Gastroesophageal sphincter (tissue), 4 donors: ENCODE measurements around the gene MCRIP2. TPM values are rescaled to one million over a fixed set of nuclear protein-coding genes. Genes with fewer than 3 reads are reported as not detected.

Experiments
- ATAC-seq: fragments of 150-250 bp; one replicate; pipeline ENCODE4 v1.9.1; 2016; ENCODE audit warnings: mild to moderate bottlenecking, moderate library complexity
- H3K27ac ChIP-seq, 4 donors: fragments of 200-600 bp; sonication (generic) in 3 of 4; 1 replicate in 3 of 4; 2 replicates in 1 of 4; pipeline ENCODE4 v1.5.1; 2016 to 2019
- H3K27me3 ChIP-seq: fragments of 200-600 bp; sonication (generic); one replicate; pipeline ENCODE4 v1.5.1; 2019
- H3K36me3 ChIP-seq, 2 donors: fragments of 200-600 bp; sonication (generic); one replicate each; pipeline ENCODE4 v1.5.1; 2019; ENCODE audit warnings: control low read depth in 1 of 2
- H3K4me1 ChIP-seq, 3 donors: fragments of 200-600 bp; sonication (generic); 1 replicate in 2 of 3; 2 replicates in 1 of 3; pipeline ENCODE4 v1.5.1; 2016 to 2019; ENCODE audit warnings: control low read depth in 2 of 3
- H3K4me3 ChIP-seq, 2 donors: fragments of 200-600 bp; sonication (generic); one replicate each; pipeline ENCODE4 v1.5.1; 2019; ENCODE audit warnings: mild to moderate bottlenecking in 1 of 2, moderate library complexity in 1 of 2
- H3K9me3 ChIP-seq, 3 donors: fragments of 200-600 bp; sonication (generic); one replicate each; pipeline ENCODE4 v1.5.1; 2017 to 2019; ENCODE audit warnings: control low read depth in 2 of 3
- CTCF ChIP-seq, 4 experiments: fragments of 200-600 bp in 2 of 4; fragments of 450-650 bp in 2 of 4; sonication (generic) in 1 of 4; IDR thresholded peaks; one replicate each; pipeline ENCODE4 v1.5.1; 2017 to 2019; ENCODE audit warnings: antibody characterized with exemption in 4 of 4, mild to moderate bottlenecking in 2 of 4, moderate library complexity in 2 of 4
- EP300 ChIP-seq: sonication (generic); formaldehyde crosslinking; IDR thresholded peaks from one replicate; pipeline ENCODE4 v1.6.1; 2017; ENCODE audit warnings: antibody characterized with exemption, mild to moderate bottlenecking
- POLR2A ChIP-seq, 2 donors: fragments of 450-650 bp; IDR thresholded peaks; one replicate each; pipeline ENCODE4 v1.6.1; 2017; ENCODE audit warnings: antibody characterized with exemption in 2 of 2, mild to moderate bottlenecking in 2 of 2, moderate library complexity in 1 of 2
- POLR2AphosphoS5 ChIP-seq: sonication (generic); formaldehyde crosslinking; IDR thresholded peaks from one replicate; pipeline ENCODE4 v1.6.1; 2017; ENCODE audit warnings: antibody characterized with exemption
- WGBS, 2 donors: methylation state at CpG; one replicate each; pipeline ENCODE4 v1.1.5; 2018; ENCODE audit warnings: low coverage in 1 of 2; 5-methylcytosine and 5-hydroxymethylcytosine counted together
- total RNA-seq, 4 donors: library from RNA; depleted of rRNA; stranded (reverse); fragments of >200 nt; gene quantifications; one replicate each; pipeline ENCODE4 v1.1.0, GENCODE V29; 2016

MCRIP2 gene
- total RNA-seq, 4 donors from 2014 or later, result 25.4 to 70.0 (median 51.9) TPM

- Histone ChIP-seq H3K4me1 (peaks cover 0 to 28% (median 16%) of the 10 kb centered on the region in 3 donors), H3K36me3 (peaks cover 0 to 46% of the 10 kb centered on the region in 2 donors), H3K9me3 (no peaks in the 10 kb centered on the region), H3K4me3 (no peak overlapping the region), H3K27me3 (peaks cover 7% of the 10 kb centered on the region), H3K27ac (peak overlapping the region in 2 of 4 donors; percentile 35 to 43)
- 86% methylated on average over 7 of the region's 35 CpGs; no CpG with 5 or more reads in 1 of the 2 donors for WGBS, 2 donors
- TF ChIP-seq POLR2A (IDR thresholded peaks at IDR 0.05) (no peak), CTCF (IDR thresholded peaks at IDR 0.05) (no peak), EP300 (no peak), POLR2AphosphoS5 (no peak)
- no peak for ATAC-seq
Observed at GRCh38 chr16:625977-626765, 15.5 kb upstream of the MCRIP2 start.

- Histone ChIP-seq H3K9me3 (no peaks in the 10 kb centered on the region), H3K27me3 (peaks cover 10% of the 10 kb centered on the region), H3K27ac (peak overlapping the region in 2 of 4 donors; percentile 35 to 43), H3K36me3 (peaks cover 0 to 40% of the 10 kb centered on the region in 2 donors), H3K4me1 (peaks cover 0 to 25% (median 18%) of the 10 kb centered on the region in 3 donors), H3K4me3 (no peak overlapping the region)
- WGBS, 2 donors, result 73 to 88% methylated on average over 4 to 8 of the region's 29 CpGs
- ATAC-seq, result no peak
- no peak for TF ChIP-seq CTCF (IDR thresholded peaks at IDR 0.05)
- no peak for TF ChIP-seq POLR2A (IDR thresholded peaks at IDR 0.05)
- no peak for TF ChIP-seq POLR2AphosphoS5
- TF ChIP-seq EP300, result no peak
Observed at GRCh38 chr16:626787-627453, 14.7 kb upstream of the MCRIP2 start.

GRCh38 chr16:627454-628239, 14.0 kb upstream of the MCRIP2 start:
- no peak for ATAC-seq
- 77% methylated on average over 6 of the region's 50 CpGs; no CpG with 5 or more reads in 1 of the 2 donors for WGBS, 2 donors

DNA sequence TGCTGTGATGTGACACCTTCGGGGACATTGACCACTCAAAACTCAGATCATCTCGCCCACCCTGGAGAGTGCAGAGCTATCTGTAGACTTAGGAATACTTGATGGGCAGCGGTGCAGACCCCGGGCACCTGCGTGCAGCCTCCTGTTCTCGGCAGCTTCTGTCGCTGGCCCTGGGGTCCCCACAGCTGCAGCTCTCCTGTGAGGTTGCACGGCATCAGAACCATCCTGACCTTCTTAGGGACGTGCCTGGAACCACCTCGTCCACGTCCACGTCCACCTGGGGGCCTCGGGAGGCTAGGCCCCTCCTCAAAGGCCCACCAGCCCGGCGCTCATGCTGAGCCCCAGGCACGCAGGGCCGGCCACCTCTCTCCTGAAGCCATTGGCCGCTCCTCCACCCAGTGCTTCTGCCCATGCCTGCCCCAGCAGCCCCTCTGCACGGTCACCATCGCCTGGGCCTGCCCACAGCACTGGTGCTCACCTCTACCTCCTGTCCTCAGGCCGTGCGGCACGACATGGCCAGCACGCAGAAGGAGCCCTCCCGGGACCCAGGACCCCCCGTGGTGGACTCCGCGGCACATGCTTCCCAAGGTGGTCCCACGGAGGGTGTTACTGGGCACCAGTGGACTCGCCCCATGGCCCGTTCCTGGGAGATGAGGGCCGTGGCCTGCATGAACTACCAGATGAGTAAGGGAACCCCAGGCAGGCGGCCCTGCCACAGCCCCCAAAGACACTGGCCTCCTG, 13.1 kb upstream of the MCRIP2 start:
- ATAC-seq, result no peak
- Histone ChIP-seq H3K4me1 (peaks cover 0 to 23% (median 18%) of the 10 kb centered on the region in 3 donors), H3K9me3 (no peaks in the 10 kb centered on the region), H3K27me3 (peaks cover 19% of the 10 kb centered on the region), H3K4me3 (no peak overlapping the region), H3K27ac (no peak overlapping the region), H3K36me3 (peaks cover 0 to 53% of the 10 kb centered on the region in 2 donors)
- 70% methylated on average over 2 of the region's 33 CpGs; no CpG with 5 or more reads in 1 of the 2 donors for WGBS, 2 donors
- no peak for TF ChIP-seq POLR2AphosphoS5
- no peak for TF ChIP-seq EP300
- TF ChIP-seq CTCF (IDR thresholded peaks at IDR 0.05), result no peak
- no peak for TF ChIP-seq POLR2A (IDR thresholded peaks at IDR 0.05)

More at GRCh38 chr16:627454-628239, 14.0 kb upstream of the MCRIP2 start:
- Histone ChIP-seq H3K36me3 (peaks cover 0 to 45% of the 10 kb centered on the region in 2 donors), H3K4me3 (no peak overlapping the region), H3K27me3 (peaks cover 17% of the 10 kb centered on the region), H3K27ac (peak overlapping the region in 1 of 4 donors; percentile 19), H3K4me1 (peaks cover 0 to 23% (median 18%) of the 10 kb centered on the region in 3 donors), H3K9me3 (no peaks in the 10 kb centered on the region)
- TF ChIP-seq EP300, result no peak
